ENCODE measurements around the gene HPSE2. TPM values are rescaled to one million over a fixed set of nuclear protein-coding genes. Genes with fewer than 3 reads are reported as not detected.
"Not testable (repeated sequence)": the region's sequence is repeated elsewhere in the genome, so short reads cannot be mapped to it uniquely, and the experiment has no call there.

HPSE2 gene
- total RNA-seq, 1 donor from 2014 or later = not detected

DNA sequence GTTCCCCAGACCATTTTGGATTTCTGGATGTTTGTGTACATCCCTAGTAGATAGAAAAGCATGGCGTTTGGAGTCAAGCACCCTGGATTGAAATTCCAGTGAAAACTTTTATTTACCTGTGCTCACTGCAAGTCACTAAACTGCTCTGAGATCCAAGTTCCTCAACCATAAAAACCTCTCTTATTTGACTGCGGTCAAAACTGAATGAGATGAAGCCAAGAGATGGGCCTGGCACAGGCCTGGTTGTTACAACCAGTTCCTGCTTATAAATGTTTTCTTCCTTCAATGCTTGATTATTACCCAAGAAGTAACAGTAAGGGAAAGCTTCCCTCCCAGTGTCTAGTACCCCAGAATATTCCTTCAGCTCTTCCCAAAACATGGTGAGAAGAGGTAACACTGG is 718.0 kb downstream of the HPSE2 start:
- Histone ChIP-seq H3K4me3 (ENCODE audit: low read depth, low read length) (no peak overlapping the region), H3K36me3 (ENCODE audit: control insufficient read depth, insufficient read depth, low read length) (no peaks in the 10 kb centered on the region), H3K27me3 (ENCODE audit: control insufficient read depth, insufficient read depth, low read length) (no peaks in the 10 kb centered on the region)
- TF ChIP-seq, protein P1, sequence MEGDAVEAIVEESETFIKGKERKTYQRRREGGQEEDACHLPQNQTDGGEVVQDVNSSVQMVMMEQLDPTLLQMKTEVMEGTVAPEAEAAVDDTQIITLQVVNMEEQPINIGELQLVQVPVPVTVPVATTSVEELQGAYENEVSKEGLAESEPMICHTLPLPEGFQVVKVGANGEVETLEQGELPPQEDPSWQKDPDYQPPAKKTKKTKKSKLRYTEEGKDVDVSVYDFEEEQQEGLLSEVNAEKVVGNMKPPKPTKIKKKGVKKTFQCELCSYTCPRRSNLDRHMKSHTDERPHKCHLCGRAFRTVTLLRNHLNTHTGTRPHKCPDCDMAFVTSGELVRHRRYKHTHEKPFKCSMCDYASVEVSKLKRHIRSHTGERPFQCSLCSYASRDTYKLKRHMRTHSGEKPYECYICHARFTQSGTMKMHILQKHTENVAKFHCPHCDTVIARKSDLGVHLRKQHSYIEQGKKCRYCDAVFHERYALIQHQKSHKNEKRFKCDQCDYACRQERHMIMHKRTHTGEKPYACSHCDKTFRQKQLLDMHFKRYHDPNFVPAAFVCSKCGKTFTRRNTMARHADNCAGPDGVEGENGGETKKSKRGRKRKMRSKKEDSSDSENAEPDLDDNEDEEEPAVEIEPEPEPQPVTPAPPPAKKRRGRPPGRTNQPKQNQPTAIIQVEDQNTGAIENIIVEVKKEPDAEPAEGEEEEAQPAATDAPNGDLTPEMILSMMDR (IDR thresholded peaks at IDR 0.05; ENCODE audit: insufficient read depth, low read length, poor library complexity, severe bottlenecking) = no peak
- no peak for DNase-seq (ENCODE audit: low read depth)

DNA sequence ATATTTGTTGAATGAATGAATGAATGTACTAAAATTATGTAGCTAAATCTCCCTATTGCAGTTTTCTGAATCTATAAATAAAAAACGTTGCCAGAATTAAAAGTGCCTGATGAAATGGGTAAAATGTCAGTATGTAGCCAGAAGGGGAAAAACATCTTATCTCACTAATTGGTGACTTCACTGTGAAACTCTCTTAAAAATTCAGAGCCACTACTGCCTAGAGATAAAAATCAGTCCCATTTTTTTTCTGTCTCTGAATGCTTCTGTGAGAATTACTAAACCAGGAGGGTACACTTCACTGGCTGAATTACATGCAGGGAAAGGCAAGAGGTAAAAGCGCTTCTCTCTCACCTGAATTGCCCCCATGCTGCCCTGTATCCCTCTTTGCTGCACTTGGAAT is 719.3 kb downstream of the HPSE2 start:
- TF ChIP-seq, protein P1 (IDR thresholded peaks at IDR 0.05; ENCODE audit: insufficient read depth, low read length, poor library complexity, severe bottlenecking) = no peak
- DNase-seq (ENCODE audit: low read depth) = no peak
- Histone ChIP-seq H3K36me3 (ENCODE audit: control insufficient read depth, insufficient read depth, low read length) (no peaks in the 10 kb centered on the region), H3K27me3 (ENCODE audit: control insufficient read depth, insufficient read depth, low read length) (no peaks in the 10 kb centered on the region), H3K4me3 (ENCODE audit: low read depth, low read length) (no peak overlapping the region)

DNA sequence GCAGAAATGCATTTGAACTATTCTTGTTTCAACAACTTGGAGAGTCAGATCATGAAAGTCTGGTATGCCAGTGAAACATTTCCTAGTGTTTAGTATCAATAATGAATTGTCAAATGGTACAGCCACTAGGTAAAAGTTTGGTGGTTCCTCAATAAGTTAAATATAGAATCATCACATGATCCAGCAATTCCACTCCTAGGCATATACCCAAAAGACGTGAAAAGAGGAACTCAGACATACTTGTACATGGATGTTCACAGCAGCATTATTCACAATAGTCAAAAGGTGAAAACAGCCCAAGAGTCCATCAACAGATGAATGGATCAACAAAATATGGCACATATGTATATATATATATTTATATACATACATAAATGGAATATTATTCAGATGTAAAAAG is 721.9 kb downstream of the HPSE2 start:
- TF ChIP-seq, protein P1 (IDR thresholded peaks at IDR 0.05; ENCODE audit: insufficient read depth, low read length, poor library complexity, severe bottlenecking) = no peak
- no peak for DNase-seq (ENCODE audit: low read depth)

DNA sequence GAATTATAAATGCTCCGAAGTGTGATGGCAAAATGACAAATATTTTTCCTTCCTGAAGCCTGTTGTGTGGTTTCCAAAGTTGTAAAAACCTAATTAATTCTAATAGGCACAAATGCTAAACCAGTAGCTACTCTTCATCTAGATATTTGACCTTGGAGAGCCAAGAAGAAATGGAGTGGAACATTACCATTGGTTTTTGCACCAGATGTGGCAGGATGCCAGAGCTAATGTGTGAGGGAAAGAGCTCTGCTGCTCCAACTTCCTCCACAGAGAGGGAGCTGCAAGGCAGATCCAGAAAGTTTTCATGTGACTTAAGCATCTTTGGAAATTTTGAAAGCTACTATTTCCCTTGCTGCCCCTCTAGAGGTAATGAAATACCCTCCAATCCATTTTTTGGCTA is 723.8 kb downstream of the HPSE2 start:
- no peaks in the 10 kb centered on the region for H3K36me3 ChIP-seq (ENCODE audit: control insufficient read depth, insufficient read depth, low read length)
- no peak overlapping the region for H3K4me3 ChIP-seq (ENCODE audit: low read depth, low read length)
- TF ChIP-seq, protein P1 (IDR thresholded peaks at IDR 0.05; ENCODE audit: insufficient read depth, low read length, poor library complexity, severe bottlenecking) = no peak
- DNase-seq (ENCODE audit: low read depth) = no peak
- H3K27me3 ChIP-seq (ENCODE audit: control insufficient read depth, insufficient read depth, low read length) = no peaks in the 10 kb centered on the region

More for the DNA sequence above, 721.9 kb downstream of the HPSE2 start:
- no peaks in the 10 kb centered on the region for H3K36me3 ChIP-seq (ENCODE audit: control insufficient read depth, insufficient read depth, low read length)
- no peaks in the 10 kb centered on the region for H3K27me3 ChIP-seq (ENCODE audit: control insufficient read depth, insufficient read depth, low read length)
- H3K4me3 ChIP-seq (ENCODE audit: low read depth, low read length) = no peak overlapping the region

DNA sequence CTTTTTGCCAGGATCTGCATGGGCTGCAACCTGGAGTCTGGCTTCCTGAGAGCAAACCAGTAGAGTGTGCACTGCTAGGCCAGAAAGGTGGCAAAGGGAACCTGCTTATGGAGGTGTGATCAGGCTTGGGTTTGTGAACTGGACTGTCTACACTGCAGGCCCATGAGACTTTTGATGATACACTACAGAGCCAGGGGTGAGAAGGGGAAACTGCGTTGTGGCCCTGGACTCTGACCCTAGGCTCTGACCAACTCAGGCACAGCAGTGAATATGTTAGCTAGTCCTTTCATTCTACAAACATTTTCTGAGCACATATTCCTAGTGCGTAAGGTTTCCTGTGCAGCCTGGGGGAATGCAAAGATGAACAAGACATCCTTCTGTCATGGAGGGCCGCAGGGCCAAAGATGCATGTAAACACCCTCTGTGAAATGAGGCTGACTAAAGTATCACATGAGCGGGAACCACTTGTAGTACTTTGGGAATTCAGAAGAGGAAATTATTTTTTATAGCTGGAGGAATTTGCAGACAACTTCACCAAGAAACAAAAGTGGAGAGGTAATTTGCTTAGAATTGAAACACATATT is 725.1 kb downstream of the HPSE2 start:
- Histone ChIP-seq H3K4me3 (ENCODE audit: low read depth, low read length) (no peak overlapping the region), H3K27me3 (ENCODE audit: control insufficient read depth, insufficient read depth, low read length) (no peaks in the 10 kb centered on the region), H3K36me3 (ENCODE audit: control insufficient read depth, insufficient read depth, low read length) (no peaks in the 10 kb centered on the region)
- DNase-seq (ENCODE audit: low read depth) = no peak
- TF ChIP-seq, protein P1 (IDR thresholded peaks at IDR 0.05; ENCODE audit: insufficient read depth, low read length, poor library complexity, severe bottlenecking) = no peak

DNA sequence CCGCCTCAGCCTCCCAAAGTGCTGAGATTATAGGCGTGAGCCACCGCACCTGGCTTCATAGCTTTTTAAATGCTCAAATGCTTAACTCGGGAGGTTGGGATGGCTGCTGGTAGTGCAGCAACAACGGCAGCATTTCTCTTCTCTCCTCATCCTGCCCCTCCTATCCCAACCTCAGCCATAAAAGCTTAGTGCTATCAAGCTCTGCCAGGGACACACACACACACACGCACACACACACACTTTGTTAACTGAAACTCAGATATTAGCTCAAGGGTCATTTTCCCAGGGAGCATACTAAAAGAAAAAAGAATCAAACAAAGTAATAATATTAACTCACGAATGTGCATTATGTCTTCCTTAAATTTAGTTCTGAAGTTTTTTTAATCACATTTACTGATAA is 725.9 kb downstream of the HPSE2 start:
- Histone ChIP-seq H3K4me3 (ENCODE audit: low read depth, low read length) (no peak overlapping the region), H3K36me3 (ENCODE audit: control insufficient read depth, insufficient read depth, low read length) (no peaks in the 10 kb centered on the region), H3K27me3 (ENCODE audit: control insufficient read depth, insufficient read depth, low read length) (no peaks in the 10 kb centered on the region)
- DNase-seq (ENCODE audit: low read depth) = no peak
- TF ChIP-seq, protein P1 (IDR thresholded peaks at IDR 0.05; ENCODE audit: insufficient read depth, low read length, poor library complexity, severe bottlenecking) = no peak

DNA sequence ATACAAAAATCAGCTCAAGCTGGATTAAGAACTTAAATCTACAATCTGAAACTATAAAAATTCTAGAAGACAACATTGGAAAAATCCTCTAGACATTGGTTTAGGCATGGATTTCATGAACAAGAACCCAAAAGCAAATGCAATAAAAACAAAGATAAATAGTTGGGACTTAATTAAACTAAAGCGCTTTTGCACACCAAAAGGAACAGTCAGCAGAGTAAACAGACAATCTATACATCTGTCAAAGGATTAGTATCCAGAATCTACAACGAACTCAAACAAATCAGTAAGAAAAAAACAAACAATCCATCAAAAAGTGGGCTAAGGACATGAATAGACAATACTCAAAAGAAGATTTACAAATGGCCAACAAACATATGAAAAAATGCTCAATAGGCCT is 733.1 kb downstream of the HPSE2 start:
- not testable (repeated sequence) for H3K27me3 ChIP-seq (ENCODE audit: control insufficient read depth, insufficient read depth, low read length); H3K4me3 ChIP-seq (ENCODE audit: low read depth, low read length); H3K36me3 ChIP-seq (ENCODE audit: control insufficient read depth, insufficient read depth, low read length); DNase-seq (ENCODE audit: low read depth)
